Keratinocyte (primary cell): ENCODE results near the gene NSUN2. TPM values are rescaled to one million over a fixed set of nuclear protein-coding genes. Genes with fewer than 3 reads are reported as not detected.

Experiments used
- DNase-seq: peaks from one replicate; pipeline ENCODE4 v3.0.0-alpha.2; 2011; ENCODE audit warnings: low read depth, missing footprints, low spot score
- FAIRE-seq: peaks from 2 replicates; lab custom pipeline; 2011; peaks lifted over from hg19 to GRCh38; lab: Jason Lieb, UNC
- H2AFZ ChIP-seq: 2 replicates; pipeline ENCODE4 v1.6.0; 2012; ENCODE audit warnings: low read length, control low read depth, inconsistent platforms; ENCODE audit not compliant: control insufficient read depth
- H3K27ac ChIP-seq: 2 replicates; pipeline ENCODE4 v1.5.1; 2011; ENCODE audit warnings: low read length; ENCODE audit not compliant: control insufficient read depth, insufficient read depth
- H3K27me3 ChIP-seq: 3 replicates; pipeline ENCODE4 v1.6.0; 2011; ENCODE audit warnings: low read length; ENCODE audit not compliant: control insufficient read depth, insufficient read depth; ENCODE audit errors: extremely low read depth
- H3K36me3 ChIP-seq, 2 experiments: 2 replicates in 1 of 2; 3 replicates in 1 of 2; pipeline ENCODE4 v1.5.1; 2011; ENCODE audit warnings: low read length in 2 of 2, mild to moderate bottlenecking in 1 of 2; ENCODE audit not compliant: control insufficient read depth in 2 of 2, insufficient read depth in 2 of 2; ENCODE audit errors: extremely low read depth in 1 of 2
- H3K4me1 ChIP-seq: 3 replicates; pipeline ENCODE4 v1.5.1; 2011; ENCODE audit warnings: low read length; ENCODE audit not compliant: control insufficient read depth, insufficient read depth; ENCODE audit errors: extremely low read depth
- H3K4me2 ChIP-seq: 3 replicates; pipeline ENCODE4 v1.6.0; 2011; ENCODE audit warnings: low read depth, low read length; ENCODE audit not compliant: control insufficient read depth, insufficient read depth; ENCODE audit errors: extremely low read depth
- H3K4me3 ChIP-seq, 3 experiments: fragments of 200-600 bp in 1 of 3; sonication (generic) in 1 of 3; 2 replicates in 2 of 3; 3 replicates in 1 of 3; pipeline ENCODE4 v1.5.1; 2011 to 2016; ENCODE audit warnings: low read length in 3 of 3, mild to moderate bottlenecking in 3 of 3, control low read depth in 2 of 3, inconsistent platforms in 1 of 3, low read depth in 1 of 3, mixed read lengths in 1 of 3, mixed run types in 1 of 3, moderate library complexity in 1 of 3; ENCODE audit not compliant: control insufficient read depth in 2 of 3, insufficient read depth in 2 of 3; ENCODE audit errors: extremely low read depth in 1 of 3
- H3K79me2 ChIP-seq: 2 replicates; pipeline ENCODE4 v1.6.0; 2012; ENCODE audit warnings: low read length; ENCODE audit not compliant: control insufficient read depth, insufficient read depth
- H3K9ac ChIP-seq: 3 replicates; pipeline ENCODE4 v1.6.0; 2011; ENCODE audit warnings: low read length; ENCODE audit not compliant: control insufficient read depth, insufficient read depth; ENCODE audit errors: extremely low read depth
- H3K9me1 ChIP-seq: 3 replicates; pipeline ENCODE4 v1.6.0; 2011; ENCODE audit warnings: low read length; ENCODE audit not compliant: control insufficient read depth, insufficient read depth; ENCODE audit errors: extremely low read depth
- H3K9me3 ChIP-seq: 2 replicates; pipeline ENCODE4 v1.5.1; 2012; ENCODE audit warnings: low read depth, low read length; ENCODE audit not compliant: control insufficient read depth
- H4K20me1 ChIP-seq: 3 replicates; pipeline ENCODE4 v1.6.0; 2011; ENCODE audit warnings: low read length; ENCODE audit not compliant: control insufficient read depth, insufficient read depth; ENCODE audit errors: extremely low read depth
- EZH2 ChIP-seq: IDR thresholded peaks from one replicate; pipeline ENCODE4 v1.6.1; 2012; ENCODE audit warnings: inconsistent platforms, mild to moderate bottlenecking, low read length, moderate library complexity
- dilution Hi-C: fragments of 300-500 bp; cut with MboI; formaldehyde crosslinking; loops from one replicate; pipeline ENCODE4 v1.7.0; 2020; ENCODE audit warnings: low sequenced_read_pairs; ENCODE audit not compliant: extremely low pct_ligation_motif_present
- polyA plus RNA-seq, 5 experiments: library from polyadenylated mRNA; depleted of rRNA in 3 of 5; stranded (reverse) in 3 of 5; stranded (forward) in 1 of 5; unstranded in 1 of 5; fragments of >200 nt; gene quantifications; 1 replicate in 1 of 5; 2 replicates in 3 of 5; 3 replicates in 1 of 5; pipeline versions ENCODE4 v1.2.1 to v1.2.3, GENCODE V29; 2011 to 2012; ENCODE audit warnings: missing spikeins in 2 of 5, low read depth in 1 of 5, low replicate concordance in 1 of 5
- TF ChIP-seq, protein P1 (sequence below), 3 experiments: IDR thresholded peaks in 1 of 3; conservative IDR thresholded peaks in 1 of 3; optimal IDR thresholded peaks in 1 of 3; 2 replicates in 2 of 3; 3 replicates in 1 of 3; pipeline versions ENCODE3 to v1.5.1; 2011; ENCODE audit warnings: low read length in 3 of 3, mild to moderate bottlenecking in 3 of 3, moderate library complexity in 2 of 3, control low read depth in 1 of 3, inconsistent platforms in 1 of 3; ENCODE audit not compliant: insufficient read depth in 2 of 3; ENCODE audit errors: extremely low read depth in 1 of 3

Gene NSUN2
- polyA plus RNA-seq, 1 donor (not counting 4 experiments of a cell fraction or from before 2014, with no cell fraction given): 91.2 TPM

GRCh38 chr5:6567068-6567467 is 65.8 kb downstream of the NSUN2 start:
- no peaks in the 10 kb centered on the region for H3K79me2 ChIP-seq
- no peaks in the 10 kb centered on the region for H3K27me3 ChIP-seq
- no peak overlapping the region for H3K27ac ChIP-seq
- H3K4me2 ChIP-seq: no peak overlapping the region
- H3K9me1 ChIP-seq: no peaks in the 10 kb centered on the region
- no peak overlapping the region for H3K9ac ChIP-seq
- dilution Hi-C loops: no loop called here
- DNase-seq: no peak
- FAIRE-seq: no peak
- no peak overlapping the region for H2AFZ ChIP-seq
- no peak overlapping the region for H3K4me3 ChIP-seq
- H3K36me3 ChIP-seq: no peaks in the 10 kb centered on the region
- H4K20me1 ChIP-seq: no peaks in the 10 kb centered on the region
- TF ChIP-seq EZH2: no peak
- TF ChIP-seq, protein P1, sequence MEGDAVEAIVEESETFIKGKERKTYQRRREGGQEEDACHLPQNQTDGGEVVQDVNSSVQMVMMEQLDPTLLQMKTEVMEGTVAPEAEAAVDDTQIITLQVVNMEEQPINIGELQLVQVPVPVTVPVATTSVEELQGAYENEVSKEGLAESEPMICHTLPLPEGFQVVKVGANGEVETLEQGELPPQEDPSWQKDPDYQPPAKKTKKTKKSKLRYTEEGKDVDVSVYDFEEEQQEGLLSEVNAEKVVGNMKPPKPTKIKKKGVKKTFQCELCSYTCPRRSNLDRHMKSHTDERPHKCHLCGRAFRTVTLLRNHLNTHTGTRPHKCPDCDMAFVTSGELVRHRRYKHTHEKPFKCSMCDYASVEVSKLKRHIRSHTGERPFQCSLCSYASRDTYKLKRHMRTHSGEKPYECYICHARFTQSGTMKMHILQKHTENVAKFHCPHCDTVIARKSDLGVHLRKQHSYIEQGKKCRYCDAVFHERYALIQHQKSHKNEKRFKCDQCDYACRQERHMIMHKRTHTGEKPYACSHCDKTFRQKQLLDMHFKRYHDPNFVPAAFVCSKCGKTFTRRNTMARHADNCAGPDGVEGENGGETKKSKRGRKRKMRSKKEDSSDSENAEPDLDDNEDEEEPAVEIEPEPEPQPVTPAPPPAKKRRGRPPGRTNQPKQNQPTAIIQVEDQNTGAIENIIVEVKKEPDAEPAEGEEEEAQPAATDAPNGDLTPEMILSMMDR (optimal IDR thresholded peaks at IDR 0.05 in 1 of 3, IDR thresholded peaks at IDR 0.05 in 1 of 3, conservative IDR thresholded peaks at IDR 0.05 in 1 of 3; ENCODE audit: extremely low read depth in 1 of 3, insufficient read depth in 2 of 3, low read length in 3 of 3): no peak
- H3K4me1 ChIP-seq: no peaks in the 10 kb centered on the region
- no peaks in the 10 kb centered on the region for H3K9me3 ChIP-seq

- no peak overlapping the region for H3K4me3 ChIP-seq
- H4K20me1 ChIP-seq: no peaks in the 10 kb centered on the region
- no peak overlapping the region for H3K4me2 ChIP-seq
- no peaks in the 10 kb centered on the region for H3K36me3 ChIP-seq
- no peaks in the 10 kb centered on the region for H3K79me2 ChIP-seq
- dilution Hi-C loops: no loop called here
- H3K9ac ChIP-seq: no peak overlapping the region
- H3K9me1 ChIP-seq: no peaks in the 10 kb centered on the region
- H3K27ac ChIP-seq: no peak overlapping the region
- H3K4me1 ChIP-seq: no peaks in the 10 kb centered on the region
- no peaks in the 10 kb centered on the region for H3K9me3 ChIP-seq
- DNase-seq (no peak), FAIRE-seq (no peak)
- no peaks in the 10 kb centered on the region for H3K27me3 ChIP-seq
- H2AFZ ChIP-seq: no peak overlapping the region
- no peak for TF ChIP-seq EZH2
- TF ChIP-seq, protein P1 (optimal IDR thresholded peaks at IDR 0.05 in 1 of 3, IDR thresholded peaks at IDR 0.05 in 1 of 3, conservative IDR thresholded peaks at IDR 0.05 in 1 of 3; ENCODE audit: extremely low read depth in 1 of 3, insufficient read depth in 2 of 3, low read length in 3 of 3): no peak
These were observed 67.4 kb downstream of the NSUN2 start for GRCh38 chr5:6565492-6565891.
